Fibroblast of lung (primary cell): Measurements from ENCODE around the gene LTBP1. TPM values are rescaled to one million over a fixed set of nuclear protein-coding genes. Genes with fewer than 3 reads are reported as not detected.
"Not testable (repeated sequence)": the region's sequence is repeated elsewhere in the genome, so short reads cannot be mapped to it uniquely, and the experiment has no call there.

ENCODE experiments used
- DNase-seq, 2 donors: peaks; one replicate each; pipeline versions ENCODE4 v3.0.0 to v3.0.0-alpha.2; 2010; ENCODE audit warnings: low read depth in 2 of 2
- H2AFZ ChIP-seq: 2 replicates; pipeline ENCODE4 v1.5.1; 2012; ENCODE audit warnings: low read length, control low read depth, inconsistent platforms
- H3K27ac ChIP-seq: 2 replicates; pipeline ENCODE4 v1.5.1; 2011; ENCODE audit warnings: low read length, control low read depth; ENCODE audit not compliant: insufficient read depth
- H3K27me3 ChIP-seq: 2 replicates; pipeline ENCODE4 v1.5.1; 2011; ENCODE audit warnings: mild to moderate bottlenecking, low read length; ENCODE audit not compliant: control insufficient read depth, insufficient read depth
- H3K36me3 ChIP-seq: 2 replicates; pipeline ENCODE4 v1.5.1; 2011; ENCODE audit warnings: low read length; ENCODE audit not compliant: control insufficient read depth, insufficient read depth
- H3K4me1 ChIP-seq: 2 replicates; pipeline ENCODE4 v1.5.1; 2011; ENCODE audit warnings: low read length; ENCODE audit not compliant: control insufficient read depth, insufficient read depth; ENCODE audit errors: extremely low read depth
- H3K4me2 ChIP-seq: 2 replicates; pipeline ENCODE4 v1.5.1; 2011; ENCODE audit warnings: low read length, control low read depth; ENCODE audit not compliant: insufficient read depth; ENCODE audit errors: extremely low read depth
- H3K4me3 ChIP-seq, 4 experiments: fragments of 200-600 bp in 1 of 4; sonication (generic) in 1 of 4; replicated peaks in 1 of 4; 2 replicates each; pipeline ENCODE4 v1.5.1; 2011 to 2016; ENCODE audit warnings: low read length in 4 of 4, low read depth in 3 of 4, mild to moderate bottlenecking in 3 of 4, control low read depth in 2 of 4, inconsistent platforms in 1 of 4, mixed read lengths in 1 of 4; ENCODE audit not compliant: insufficient read depth in 1 of 4; ENCODE audit errors: control extremely low read depth in 1 of 4
- H3K79me2 ChIP-seq: 2 replicates; pipeline ENCODE4 v1.5.1; 2012; ENCODE audit warnings: mild to moderate bottlenecking, low read length, inconsistent platforms; ENCODE audit not compliant: control insufficient read depth, insufficient read depth
- H3K9ac ChIP-seq: 2 replicates; pipeline ENCODE4 v1.5.1; 2011; ENCODE audit warnings: mild to moderate bottlenecking, low read length, control low read depth; ENCODE audit not compliant: insufficient read depth
- H3K9me3 ChIP-seq: 2 replicates; pipeline ENCODE4 v1.5.1; 2012; ENCODE audit warnings: low read depth, low read length; ENCODE audit not compliant: control insufficient read depth, insufficient read depth
- H4K20me1 ChIP-seq: 2 replicates; pipeline ENCODE4 v1.5.1; 2011; ENCODE audit warnings: low read length; ENCODE audit not compliant: control insufficient read depth, insufficient read depth; ENCODE audit errors: extremely low read depth
- EZH2 ChIP-seq: IDR thresholded peaks from 2 replicates; pipeline ENCODE4 v1.5.1; 2012; ENCODE audit warnings: low read length, control low read depth, mild to moderate bottlenecking; ENCODE audit errors: missing control alignments
- polyA plus RNA-seq, 2 donors: library from polyadenylated mRNA; depleted of rRNA in 1 of 2; stranded (reverse) in 1 of 2; unstranded in 1 of 2; fragments of >200 nt; gene quantifications; 2 replicates each; pipeline ENCODE4 v1.2.1, GENCODE V29; 2011 to 2012; ENCODE audit warnings: missing spikeins in 1 of 2
- total RNA-seq: library from RNA; depleted of rRNA; stranded (reverse); fragments of >200 nt; gene quantifications from 2 replicates; pipeline ENCODE4 v1.2.1, GENCODE V29; 2014
- TF ChIP-seq, protein P1 (sequence below), 2 donors: IDR thresholded peaks in 1 of 2; conservative IDR thresholded peaks in 1 of 2; 1 replicate in 1 of 2; 2 replicates in 1 of 2; pipeline ENCODE4 v1.5.1; 2011 to 2012; ENCODE audit warnings: low read length in 2 of 2, control low read depth in 1 of 2, inconsistent platforms in 1 of 2, low read depth in 1 of 2, mild to moderate bottlenecking in 1 of 2

The LTBP1 gene
- total and polyA plus RNA-seq, 2 donors (not counting 1 experiment from before 2014, with no cell fraction given): 254 to 324 TPM

DNA sequence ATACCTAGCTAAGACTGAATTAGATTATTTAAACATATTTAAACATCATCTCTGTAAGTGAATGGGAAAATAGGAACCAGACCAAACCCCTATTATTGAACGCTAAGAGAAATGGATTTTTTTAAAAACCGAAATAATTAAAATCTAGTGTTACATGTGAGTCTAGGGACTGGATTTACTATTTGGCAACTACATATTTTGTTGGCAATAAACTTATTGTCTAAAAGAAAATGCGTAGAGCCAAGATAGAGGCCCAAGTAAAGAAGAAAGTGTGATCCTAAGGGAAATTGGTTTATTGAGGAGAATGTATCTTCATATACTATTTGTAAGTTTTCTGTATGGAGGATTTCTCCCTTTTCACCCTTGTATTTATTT lies 105.6 kb downstream of the LTBP1 start:
- H3K27me3 ChIP-seq: no peaks in the 10 kb centered on the region

DNA sequence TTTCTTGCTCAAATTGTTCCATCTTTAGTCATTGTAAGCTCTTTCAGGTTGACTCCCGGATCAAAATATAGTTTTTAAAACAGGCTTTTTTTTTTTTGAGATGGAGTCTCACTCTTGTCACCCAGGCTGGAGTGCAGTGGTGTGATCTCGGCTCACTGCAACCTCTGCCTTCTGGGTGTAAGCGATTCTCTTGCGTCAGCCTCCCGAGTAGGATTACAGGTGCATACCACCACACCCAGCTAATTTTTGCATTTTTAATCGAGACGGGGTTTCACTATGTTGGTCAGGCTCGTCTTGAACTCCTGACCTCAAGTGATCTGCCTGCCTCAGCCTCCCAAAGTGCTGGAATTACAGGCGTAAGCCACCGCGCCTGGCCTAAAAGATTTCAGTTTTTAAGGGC lies 106.0 kb downstream of the LTBP1 start:
- not testable (repeated sequence) for H3K27ac ChIP-seq, H3K9me3 ChIP-seq, DNase-seq, H3K4me1 ChIP-seq, H3K36me3 ChIP-seq, H3K79me2 ChIP-seq, H3K27me3 ChIP-seq, H3K4me3 ChIP-seq, H3K4me2 ChIP-seq, H3K9ac ChIP-seq, H2AFZ ChIP-seq, H4K20me1 ChIP-seq

More for the DNA sequence above, 105.6 kb downstream of the LTBP1 start:
- H3K4me2 ChIP-seq: no peak overlapping the region
- H3K4me1 ChIP-seq: peaks cover 3% of the 10 kb centered on the region
- H3K9me3 ChIP-seq: no peaks in the 10 kb centered on the region
- no peak for TF ChIP-seq EZH2
- TF ChIP-seq, protein P1, sequence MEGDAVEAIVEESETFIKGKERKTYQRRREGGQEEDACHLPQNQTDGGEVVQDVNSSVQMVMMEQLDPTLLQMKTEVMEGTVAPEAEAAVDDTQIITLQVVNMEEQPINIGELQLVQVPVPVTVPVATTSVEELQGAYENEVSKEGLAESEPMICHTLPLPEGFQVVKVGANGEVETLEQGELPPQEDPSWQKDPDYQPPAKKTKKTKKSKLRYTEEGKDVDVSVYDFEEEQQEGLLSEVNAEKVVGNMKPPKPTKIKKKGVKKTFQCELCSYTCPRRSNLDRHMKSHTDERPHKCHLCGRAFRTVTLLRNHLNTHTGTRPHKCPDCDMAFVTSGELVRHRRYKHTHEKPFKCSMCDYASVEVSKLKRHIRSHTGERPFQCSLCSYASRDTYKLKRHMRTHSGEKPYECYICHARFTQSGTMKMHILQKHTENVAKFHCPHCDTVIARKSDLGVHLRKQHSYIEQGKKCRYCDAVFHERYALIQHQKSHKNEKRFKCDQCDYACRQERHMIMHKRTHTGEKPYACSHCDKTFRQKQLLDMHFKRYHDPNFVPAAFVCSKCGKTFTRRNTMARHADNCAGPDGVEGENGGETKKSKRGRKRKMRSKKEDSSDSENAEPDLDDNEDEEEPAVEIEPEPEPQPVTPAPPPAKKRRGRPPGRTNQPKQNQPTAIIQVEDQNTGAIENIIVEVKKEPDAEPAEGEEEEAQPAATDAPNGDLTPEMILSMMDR (conservative IDR thresholded peaks at IDR 0.05 in 1 of 2, IDR thresholded peaks at IDR 0.05 in 1 of 2; ENCODE audit: low read depth in 1 of 2, low read length in 2 of 2): no peak
- H3K36me3 ChIP-seq: no peaks in the 10 kb centered on the region
- no peak for DNase-seq
- no peak overlapping the region for H3K27ac ChIP-seq
- no peak overlapping the region for H3K9ac ChIP-seq
- no peaks in the 10 kb centered on the region for H3K79me2 ChIP-seq
- peaks cover 1% of the 10 kb centered on the region for H4K20me1 ChIP-seq
- H2AFZ ChIP-seq: no peak overlapping the region
- H3K4me3 ChIP-seq: no peak overlapping the region

DNA sequence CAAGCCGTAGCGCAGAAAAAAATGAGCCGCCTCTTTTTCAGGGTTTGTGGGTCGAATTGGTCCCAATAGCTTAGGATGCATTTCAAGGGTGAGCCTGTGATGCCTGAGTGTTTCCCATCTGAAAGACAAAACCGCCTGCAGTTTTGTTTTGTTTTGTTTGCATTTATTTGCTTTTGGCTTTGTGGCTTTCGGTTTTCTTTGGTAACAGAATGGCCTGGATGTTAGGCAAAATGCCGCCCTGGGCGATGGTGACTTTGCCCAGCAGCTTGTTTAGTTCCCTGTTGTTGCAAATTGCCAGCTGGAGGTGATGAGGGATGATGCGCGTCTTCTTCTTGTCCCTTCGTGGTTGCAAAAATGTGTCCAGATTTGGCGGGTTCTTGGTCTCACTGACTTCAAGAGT lies 109.4 kb downstream of the LTBP1 start:
- Histone ChIP-seq H3K4me1 (peaks cover 3% of the 10 kb centered on the region), H4K20me1 (no peaks in the 10 kb centered on the region), H3K9me3 (no peaks in the 10 kb centered on the region), H3K9ac (no peak overlapping the region), H3K27ac (no peak overlapping the region), H3K4me3 (no peak overlapping the region), H3K27me3 (no peaks in the 10 kb centered on the region), H3K79me2 (no peaks in the 10 kb centered on the region), H3K4me2 (no peak overlapping the region), H3K36me3 (no peaks in the 10 kb centered on the region), H2AFZ (no peak overlapping the region)
- TF ChIP-seq, protein P1 (conservative IDR thresholded peaks at IDR 0.05 in 1 of 2, IDR thresholded peaks at IDR 0.05 in 1 of 2; ENCODE audit: low read depth in 1 of 2, low read length in 2 of 2): no peak
- no peak for TF ChIP-seq EZH2
- no peak for DNase-seq

DNA sequence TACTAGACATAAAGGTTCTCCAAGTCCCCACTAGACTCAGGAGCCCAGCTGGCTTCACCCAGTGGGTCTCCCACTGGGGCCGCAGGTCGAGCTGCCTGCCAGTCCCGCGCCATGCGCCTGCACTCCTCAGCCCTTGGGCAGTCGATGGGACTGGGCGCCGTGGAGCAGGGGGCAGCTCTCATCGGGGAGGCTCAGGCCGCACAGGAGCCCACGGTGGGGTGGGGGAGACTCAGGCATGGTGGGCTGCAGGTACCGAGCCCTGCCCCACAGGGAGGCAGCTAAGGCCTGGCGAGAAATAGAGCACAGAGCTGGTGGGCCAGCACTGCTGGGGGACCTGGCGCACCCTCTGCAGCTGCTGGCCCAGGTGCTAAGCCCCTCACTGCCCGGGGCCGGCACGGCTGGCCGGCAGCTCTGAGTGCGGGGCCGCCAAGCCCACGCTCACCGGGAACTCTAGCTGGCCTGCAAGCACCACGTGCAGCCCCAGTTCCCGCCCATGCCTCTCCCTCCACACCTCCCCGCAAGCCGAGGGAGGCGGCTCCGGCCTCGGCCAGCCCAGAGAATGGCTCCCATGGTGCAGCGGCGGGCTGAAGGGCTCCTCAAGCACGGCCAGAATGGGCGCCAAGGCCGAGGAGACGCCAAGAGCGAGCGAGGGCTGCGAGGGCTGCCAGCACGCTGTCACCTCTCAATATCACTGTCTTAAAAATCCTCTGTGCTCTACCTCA lies 110.7 kb downstream of the LTBP1 start:
- DNase-seq, H3K4me3 ChIP-seq, H3K79me2 ChIP-seq, H3K27ac ChIP-seq, H3K27me3 ChIP-seq, H3K4me1 ChIP-seq, H3K9me3 ChIP-seq, H3K36me3 ChIP-seq, H3K4me2 ChIP-seq, H2AFZ ChIP-seq, H3K9ac ChIP-seq, H4K20me1 ChIP-seq: not testable (repeated sequence)
